HCT116 (cell line): ENCODE measurements around the gene LRRC7. TPM values are rescaled to one million over a fixed set of nuclear protein-coding genes. Genes with fewer than 3 reads are reported as not detected.

Source experiments
- ATAC-seq: fragments of 200-7000 bp; cut with Tn5 transposase; 2 replicates; pipeline ENCODE4 v1.9.1; 2020; ENCODE audit warnings: mild to moderate bottlenecking, moderate library complexity
- BruUV-seq: library from RNA; stranded (reverse); fragments of 400-500 nt; replicated peaks from 2 replicates; lab custom pipeline; 2021; lab: Mats Ljungman, UMichigan
- CTCF ChIA-PET: fragments of 300-600 bp; sonication (Branson Sonifier 250); formaldehyde crosslinking; loops from one replicate; lab custom pipeline; 2021; ENCODE audit warnings: antibody characterized with exemption; lab: Charles Lee
- POLR2A ChIA-PET: fragments of 300-600, 350-600 bp; sonication (Branson Sonifier 250); formaldehyde crosslinking; loops from one replicate; lab custom pipeline; 2021; ENCODE audit warnings: antibody characterized with exemption; lab: Charles Lee
- RAD21 ChIA-PET, 2 experiments: fragments of 300-600 bp; sonication (Branson Sonifier 250); formaldehyde crosslinking; loops; one replicate each; lab custom pipeline; 2023; ENCODE audit warnings: low total read pairs in 2 of 2; ENCODE audit not compliant: uncharacterized antibody in 2 of 2, unreplicated experiment in 2 of 2, low non-redundant PET in 1 of 2; lab: Charles Lee
- DNase-seq: peaks from one replicate; pipeline ENCODE4 v3.0.0-alpha.2; 2010; ENCODE audit warnings: low read depth, low spot score
- H2AFZ ChIP-seq: fragments of 200-600 bp; shearing (Covaris generic), sonication (generic); 2 replicates; pipeline ENCODE4 v1.6.1; 2017; ENCODE audit warnings: low read depth, mixed run types, mixed read lengths, antibody characterized with exemption, low read length; ENCODE audit not compliant: poor library complexity, severe bottlenecking
- H3K27ac ChIP-seq: 2 replicates; pipeline ENCODE4 v1.5.1; 2012; ENCODE audit warnings: low read depth, low read length
- H3K27me3 ChIP-seq: fragments of 200-600 bp; sonication (generic); 2 replicates; pipeline ENCODE4 v1.6.1; 2016; ENCODE audit warnings: mixed run types, low read length, mixed read lengths; ENCODE audit not compliant: insufficient read depth
- H3K36me3 ChIP-seq, 2 experiments: fragments of 200-500 bp in 1 of 2; fragments of 200-600 bp in 1 of 2; sonication (Bioruptor generic) in 1 of 2; sonication (generic) in 1 of 2; 2 replicates each; pipeline versions ENCODE4 v1.5.1 to v1.6.1; 2014 to 2016; ENCODE audit warnings: low read length in 2 of 2, inconsistent platforms in 1 of 2, mixed read lengths in 1 of 2, mixed run types in 1 of 2; ENCODE audit not compliant: insufficient read depth in 2 of 2, control insufficient read depth in 1 of 2
- H3K4me1 ChIP-seq, 2 experiments: fragments of 200-600 bp in 1 of 2; sonication (generic) in 1 of 2; 2 replicates each; pipeline versions ENCODE4 v1.5.1 to v1.6.1; 2012 to 2017; ENCODE audit warnings: low read length in 2 of 2, inconsistent platforms in 1 of 2, mild to moderate bottlenecking in 1 of 2, mixed read lengths in 1 of 2, mixed run types in 1 of 2, moderate library complexity in 1 of 2; ENCODE audit not compliant: insufficient read depth in 2 of 2, control insufficient read depth in 1 of 2
- H3K4me2 ChIP-seq: fragments of 200-600 bp; sonication (generic); 2 replicates; pipeline ENCODE4 v1.6.1; 2017; ENCODE audit warnings: mixed run types, low read length, mixed read lengths
- H3K4me3 ChIP-seq, 2 experiments: fragments of 200-600 bp in 1 of 2; sonication (generic) in 1 of 2; replicated peaks in 1 of 2; 2 replicates each; pipeline ENCODE4 v1.5.1; 2011 to 2016; ENCODE audit warnings: low read length in 2 of 2, control low read depth in 1 of 2, low read depth in 1 of 2, mild to moderate bottlenecking in 1 of 2, mixed read lengths in 1 of 2, mixed run types in 1 of 2
- H3K79me2 ChIP-seq: fragments of 200-600 bp; sonication (generic); 2 replicates; pipeline ENCODE4 v1.6.1; 2017; ENCODE audit warnings: mild to moderate bottlenecking, mixed run types, low read length, moderate library complexity, mixed read lengths; ENCODE audit not compliant: insufficient read depth
- H3K9ac ChIP-seq: fragments of 200-600 bp; sonication (generic); 2 replicates; pipeline ENCODE4 v1.6.1; 2016; ENCODE audit warnings: low read length, mixed read lengths
- H3K9me2 ChIP-seq: fragments of 200-600 bp; sonication (generic), shearing (Covaris generic); 2 replicates; pipeline ENCODE4 v1.6.1; 2017; ENCODE audit warnings: mixed run types, mild to moderate bottlenecking, moderate library complexity; ENCODE audit not compliant: insufficient read depth
- H3K9me3 ChIP-seq, 2 experiments: fragments of 200-500 bp in 1 of 2; fragments of 200-600 bp in 1 of 2; sonication (Bioruptor generic) in 1 of 2; sonication (generic) in 1 of 2; 2 replicates each; pipeline ENCODE4 v1.6.1; 2014 to 2017; ENCODE audit warnings: low read length in 2 of 2, mixed read lengths in 2 of 2, inconsistent platforms in 1 of 2, low read depth in 1 of 2, mild to moderate bottlenecking in 1 of 2, mixed run types in 1 of 2, moderate library complexity in 1 of 2; ENCODE audit not compliant: control insufficient read depth in 1 of 2, insufficient read depth in 1 of 2
- H4K20me1 ChIP-seq: fragments of 200-600 bp; sonication (generic), shearing (Covaris generic); 2 replicates; pipeline ENCODE4 v1.6.1; 2017; ENCODE audit warnings: mixed run types, mild to moderate bottlenecking, moderate library complexity; ENCODE audit not compliant: insufficient read depth
- CEBPB ChIP-seq: IDR thresholded peaks from 2 replicates; pipeline ENCODE4 v1.6.1; 2012; ENCODE audit warnings: low read depth
- CTCF ChIP-seq, 3 experiments: fragments of 200-600 bp in 1 of 3; sonication (generic) in 1 of 3; IDR thresholded peaks in 2 of 3; conservative IDR thresholded peaks in 1 of 3; 2 replicates each; pipeline ENCODE4 v1.5.1; 2012 to 2017; ENCODE audit warnings: low read depth in 2 of 3, low read length in 2 of 3, antibody characterized with exemption in 1 of 3, borderline replicate concordance in 1 of 3, control low read depth in 1 of 3, mild to moderate bottlenecking in 1 of 3, mixed read lengths in 1 of 3, mixed run types in 1 of 3, moderate library complexity in 1 of 3; ENCODE audit not compliant: insufficient read depth in 1 of 3
- EZH2 ChIP-seq: fragments of 200-600 bp; sonication (generic); IDR thresholded peaks from 2 replicates; pipeline ENCODE4 v1.6.1; 2017; ENCODE audit warnings: antibody characterized with exemption, mixed run types
- MAX ChIP-seq: IDR thresholded peaks from 2 replicates; pipeline ENCODE4 v1.6.1; 2012
- POLR2AphosphoS5 ChIP-seq: IDR thresholded peaks from 2 replicates; pipeline ENCODE4 v1.6.1; 2011; ENCODE audit warnings: mild to moderate bottlenecking, low read depth, low read length, moderate library complexity
- RAD21 ChIP-seq: IDR thresholded peaks from 2 replicates; pipeline ENCODE4 v1.6.1; 2012; ENCODE audit warnings: low read depth, mild to moderate bottlenecking
- SRF ChIP-seq: IDR thresholded peaks from 2 replicates; pipeline ENCODE4 v1.6.1; 2012; ENCODE audit warnings: low read depth
- TCF7L2 ChIP-seq: IDR thresholded peaks from 2 replicates; pipeline ENCODE4 v1.7.0; 2011; ENCODE audit warnings: borderline replicate concordance, inconsistent platforms; ENCODE audit not compliant: insufficient read depth, insufficient read length; ENCODE audit errors: extremely low read depth
- YY1 ChIP-seq: IDR thresholded peaks from 2 replicates; pipeline ENCODE4 v1.6.1; 2011; ENCODE audit warnings: low read length, low read depth, moderate library complexity, mild to moderate bottlenecking; ENCODE audit not compliant: insufficient replicate concordance; ENCODE audit errors: extremely low read depth
- ZFX ChIP-seq: fragments of 450-650 bp; IDR thresholded peaks from 2 replicates; pipeline ENCODE4 v1.6.1; 2017
- ZNF274 ChIP-seq: fragments of 200-500 bp; sonication (Bioruptor generic); IDR thresholded peaks from 2 replicates; pipeline ENCODE4 v1.6.1; 2014; ENCODE audit warnings: mild to moderate bottlenecking, low read depth, low read length, inconsistent platforms
- intact Hi-C: fragments of 100-400 bp; cut with micrococcal nuclease; formaldehyde crosslinking; loops from 2 replicates; pipeline ENCODE4 v1.10.0; 2022
- total RNA-seq: library from RNA; stranded (reverse); gene quantifications from one replicate; pipeline ENCODE4 v1.2.1, GENCODE V29; 2021; ENCODE audit not compliant: unreplicated experiment

The LRRC7 gene
- total RNA-seq, 1 experiment from 2014 or later = not detected

GRCh38 chr1:69858534-69858933 is 290.8 kb downstream of the LRRC7 start (continued):
- TF ChIP-seq POLR2AphosphoS5 = no peak
- TF ChIP-seq, all 23 proteins: peak for 0

GRCh38 chr1:69861641-69862040 is 293.9 kb downstream of the LRRC7 start:
- ChIA-PET POLR2A (no interaction called here), RAD21 (no interaction called here), CTCF (no interaction called here)
- Histone ChIP-seq H3K9me3 (no peaks in the 10 kb centered on the region), H3K79me2 (no peaks in the 10 kb centered on the region), H4K20me1 (no peaks in the 10 kb centered on the region), H3K4me1 (no peaks in the 10 kb centered on the region), H3K9me2 (no peaks in the 10 kb centered on the region), H3K27ac (no peak overlapping the region), H2AFZ (no peak overlapping the region), H3K27me3 (peaks cover 13% of the 10 kb centered on the region), H3K4me2 (no peak overlapping the region), H3K4me3 (no peak overlapping the region), H3K9ac (no peak overlapping the region), H3K36me3 (no peaks in the 10 kb centered on the region)
- intact Hi-C loops = no loop called here
- ATAC-seq (no peak), DNase-seq (no peak)
- BruUV-seq = no TSS peak
- TF ChIP-seq RAD21 (no peak), CEBPB (no peak), CTCF (IDR thresholded peaks at IDR 0.05 in 2 of 3, conservative IDR thresholded peaks at IDR 0.05 in 1 of 3; ENCODE audit: borderline replicate concordance in 1 of 3, insufficient read depth in 1 of 3, low read depth in 2 of 3, low read length in 2 of 3) (no peak), EZH2 (no peak), MAX (no peak)

GRCh38 chr1:69862906-69863305 is 295.2 kb downstream of the LRRC7 start:
- intact Hi-C loops = no loop called here
- DNase-seq = no peak
- POLR2A ChIA-PET = no interaction called here
- Histone ChIP-seq H4K20me1 (no peaks in the 10 kb centered on the region), H3K4me3 (no peak overlapping the region), H3K9ac (no peak overlapping the region), H2AFZ (no peak overlapping the region), H3K27me3 (peaks cover 19% of the 10 kb centered on the region), H3K9me3 (no peaks in the 10 kb centered on the region), H3K36me3 (no peaks in the 10 kb centered on the region), H3K9me2 (no peaks in the 10 kb centered on the region), H3K4me2 (no peak overlapping the region), H3K27ac (no peak overlapping the region), H3K4me1 (no peaks in the 10 kb centered on the region), H3K79me2 (no peaks in the 10 kb centered on the region)
- no peak for ATAC-seq
- BruUV-seq = no TSS peak
- TF ChIP-seq SRF = no peak
- no peak for TF ChIP-seq ZNF274
- no peak for TF ChIP-seq CTCF (IDR thresholded peaks at IDR 0.05 in 2 of 3, conservative IDR thresholded peaks at IDR 0.05 in 1 of 3; ENCODE audit: borderline replicate concordance in 1 of 3, insufficient read depth in 1 of 3, low read depth in 2 of 3, low read length in 2 of 3)
- no peak for TF ChIP-seq ZFX
- TF ChIP-seq TCF7L2 = no peak
- no peak for TF ChIP-seq YY1
- RAD21 ChIA-PET = no interaction called here
- CTCF ChIA-PET = no interaction called here
